HepG2 (cell line): ENCODE results near the gene INPP4B. TPM values are rescaled to one million over a fixed set of nuclear protein-coding genes. Genes with fewer than 3 reads are reported as not detected.

Experiments
- ATAC-seq: fragments of 200-7000 bp; cut with Tn5 transposase; 3 replicates; pipeline ENCODE4 v1.9.1; 2020; ENCODE audit warnings: mild to moderate bottlenecking, moderate library complexity
- BruUV-seq: library from RNA; stranded (reverse); fragments of 400-500 nt; replicated peaks from 2 replicates; lab custom pipeline; 2021; lab: Mats Ljungman, UMichigan
- CTCF ChIA-PET: fragments of 300-600 bp; formaldehyde crosslinking; extraction: SDS; loops from one replicate; lab custom pipeline; 2021; ENCODE audit warnings: low total read pairs, inconsistent platforms, low intra/inter-chr PET ratio; lab: Yijun Ruan, JAX
- POLR2A ChIA-PET: fragments of 350-600 bp; sonication (Branson Sonifier 250); formaldehyde crosslinking; loops from one replicate; lab custom pipeline; 2020; ENCODE audit warnings: antibody characterized with exemption, inconsistent platforms; lab: Yijun Ruan, JAX
- DNase-seq: peaks from one replicate; pipeline ENCODE4 v3.0.0-alpha.2; 2015; ENCODE audit warnings: low spot score
- FAIRE-seq: peaks from 3 replicates; lab custom pipeline; 2011; peaks lifted over from hg19 to GRCh38; lab: Jason Lieb, UNC
- H2AFZ ChIP-seq: one replicate; pipeline ENCODE4 v1.6.1; 2011; ENCODE audit warnings: low read length, inconsistent platforms
- H3K27ac ChIP-seq: fragments of 300-600 bp; 3 replicates; pipeline ENCODE4 v1.8.0; 2011; ENCODE audit warnings: mixed run types, mild to moderate bottlenecking, mixed read lengths, low read length, inconsistent platforms; ENCODE audit not compliant: insufficient read depth; ENCODE audit errors: extremely low read length
- H3K27me3 ChIP-seq, 2 experiments: fragments of 200-600 bp in 1 of 2; 2 replicates in 1 of 2; 3 replicates in 1 of 2; pipeline versions ENCODE4 v1.6.0 to v1.8.0; 2011; ENCODE audit warnings: low read length in 2 of 2, mild to moderate bottlenecking in 2 of 2, moderate library complexity in 2 of 2, inconsistent platforms in 1 of 2; ENCODE audit not compliant: insufficient read depth in 2 of 2, control insufficient read depth in 1 of 2
- H3K36me3 ChIP-seq, 2 experiments: fragments of 200-600 bp in 1 of 2; replicated peaks in 1 of 2; 2 replicates in 1 of 2; 3 replicates in 1 of 2; pipeline versions ENCODE4 v1.5.1 to v1.8.0; 2011; ENCODE audit warnings: low read length in 2 of 2, inconsistent platforms in 1 of 2; ENCODE audit not compliant: insufficient read depth in 2 of 2, control insufficient read depth in 1 of 2
- H3K4me1 ChIP-seq: 2 replicates; pipeline ENCODE4 v1.5.1; 2012; ENCODE audit warnings: low read length, inconsistent platforms; ENCODE audit not compliant: insufficient read depth
- H3K4me2 ChIP-seq: 2 replicates; pipeline ENCODE4 v1.6.0; 2011; ENCODE audit warnings: low read depth, low read length, inconsistent platforms
- H3K4me3 ChIP-seq, 3 experiments: fragments of 200-600 bp in 1 of 3; sonication (generic), shearing (Covaris generic) in 1 of 3; replicated peaks in 1 of 3; 2 replicates each; pipeline ENCODE4 v1.5.1; 2011 to 2016; ENCODE audit warnings: low read length in 3 of 3, inconsistent platforms in 2 of 3, low read depth in 2 of 3, mild to moderate bottlenecking in 2 of 3, control low read depth in 1 of 3, mixed read lengths in 1 of 3; ENCODE audit not compliant: insufficient read depth in 1 of 3
- H3K79me2 ChIP-seq: one replicate; pipeline ENCODE4 v1.6.1; 2011; ENCODE audit warnings: low read length, inconsistent platforms; ENCODE audit not compliant: insufficient read depth
- H3K9ac ChIP-seq: 2 replicates; pipeline ENCODE4 v1.6.0; 2011; ENCODE audit warnings: mild to moderate bottlenecking, low read depth, low read length, inconsistent platforms; ENCODE audit not compliant: insufficient read depth
- H3K9me3 ChIP-seq: 2 replicates; pipeline ENCODE4 v1.5.1; 2012; ENCODE audit warnings: mild to moderate bottlenecking, low read length
- H4K20me1 ChIP-seq: 2 replicates; pipeline ENCODE4 v1.6.0; 2011; ENCODE audit warnings: inconsistent platforms, mild to moderate bottlenecking, low read length, moderate library complexity; ENCODE audit not compliant: insufficient read depth
- BHLHE40 ChIP-seq: IDR thresholded peaks from 2 replicates; pipeline ENCODE4 v1.6.1; 2011; ENCODE audit warnings: low read length, improper control_type of control experiment
- IRF2 ChIP-seq: IDR thresholded peaks from 2 replicates; pipeline ENCODE4 v1.6.1; 2018; ENCODE audit warnings: missing genetic modification reagents, missing compliant biosample characterization
- KDM4B ChIP-seq: sonication (generic); formaldehyde crosslinking; IDR thresholded peaks from 2 replicates; pipeline ENCODE4 v1.4.0; 2020; ENCODE audit warnings: missing genetic modification reagents
- MEF2D ChIP-seq: sonication (generic); formaldehyde crosslinking; IDR thresholded peaks from 2 replicates; pipeline ENCODE4 v1.5.1; 2020; ENCODE audit warnings: mild to moderate bottlenecking, missing genetic modification reagents
- NCOR1 ChIP-seq: fragments of 200-600 bp; sonication (generic); IDR thresholded peaks from 2 replicates; pipeline ENCODE4 v1.7.0; 2017; ENCODE audit warnings: antibody characterized with exemption, low read length, borderline replicate concordance
- PRMT3 ChIP-seq: sonication (generic); formaldehyde crosslinking; IDR thresholded peaks from 2 replicates; pipeline ENCODE4 v1.8.1; 2022; ENCODE audit warnings: low read depth, mild to moderate bottlenecking, moderate library complexity, missing genetic modification reagents, borderline replicate concordance
- SIX1 ChIP-seq: sonication (generic); formaldehyde crosslinking; IDR thresholded peaks from 2 replicates; pipeline ENCODE4 v1.4.0; 2020; ENCODE audit warnings: missing genetic modification reagents, borderline replicate concordance
- TBP ChIP-seq: sonication (generic); formaldehyde crosslinking; IDR thresholded peaks from 2 replicates; pipeline ENCODE4 v1.5.0; 2020; ENCODE audit warnings: missing genetic modification reagents
- ZNF207 ChIP-seq: fragments of 450-650 bp; IDR thresholded peaks from 2 replicates; pipeline ENCODE4 v1.6.1; 2016; ENCODE audit warnings: antibody characterized with exemption, borderline replicate concordance
- ZNF510 ChIP-seq: sonication (generic); formaldehyde crosslinking; IDR thresholded peaks from 2 replicates; pipeline ENCODE4 v1.4.0; 2020; ENCODE audit warnings: low read depth, mild to moderate bottlenecking, missing genetic modification reagents
- WGBS: methylation state at CpG from one replicate; pipeline ENCODE4 v1.1.6; 2017; ENCODE audit warnings: low lambda C conversion rate; 5-methylcytosine and 5-hydroxymethylcytosine counted together
- in situ Hi-C: cut with HindIII; loops from 2 replicates; pipeline ENCODE4 v1.10.0; 2017; ENCODE audit warnings: low pct_unique_long_range_greater_than_20kb; ENCODE audit not compliant: extremely low pct_ligation_motif_present
- intact Hi-C: fragments of 100-400 bp; cut with micrococcal nuclease; formaldehyde crosslinking; loops from one replicate; pipeline ENCODE4 v1.10.0; 2022; ENCODE audit not compliant: unreplicated experiment
- polyA plus RNA-seq, 8 experiments: library from polyadenylated mRNA; depleted of rRNA in 3 of 8; stranded (reverse) in 7 of 8; unstranded in 1 of 8; fragments of >200 nt; fragmentation: Illumina TruSeq in 4 of 8; extraction: Trizol in 4 of 8; gene quantifications; 2 replicates each; pipeline versions ENCODE4 v1.2.1 to v1.2.3, GENCODE V29; 2011 to 2016; ENCODE audit warnings: low read depth in 4 of 8, missing spikeins in 1 of 8, mixed read lengths in 1 of 8; ENCODE audit not compliant: insufficient read depth in 1 of 8
- total RNA-seq, 5 experiments: library from RNA; depleted of rRNA; stranded (reverse); fragments of >200 nt; fragmentation: Illumina TruSeq; extraction: Trizol; gene quantifications; 2 replicates each; pipeline ENCODE4 v1.2.3, GENCODE V29; 2016; ENCODE audit warnings: low read depth in 1 of 5
- TF ChIP-seq, protein P1 (sequence below): IDR thresholded peaks from 2 replicates; pipeline ENCODE4 v1.6.1; 2016
- TF ChIP-seq, protein P2 (sequence below): fragments of 450-650 bp; IDR thresholded peaks from 2 replicates; pipeline ENCODE4 v1.6.1; 2016
- TF ChIP-seq, protein P3 (sequence below): sonication (generic); formaldehyde crosslinking; IDR thresholded peaks from 2 replicates; pipeline ENCODE4 v1.4.0; 2020; ENCODE audit warnings: missing genetic modification reagents
- TF ChIP-seq, protein P4 (sequence below): sonication (generic); formaldehyde crosslinking; conservative IDR thresholded peaks from 2 replicates; pipeline ENCODE4 v1.4.0; 2020; ENCODE audit warnings: missing genetic modification reagents

The INPP4B gene
- total and polyA plus RNA-seq, 2 of the 13 experiments (the other 11 are each of a cell fraction or from before 2014, with no cell fraction given): not detected

DNA sequence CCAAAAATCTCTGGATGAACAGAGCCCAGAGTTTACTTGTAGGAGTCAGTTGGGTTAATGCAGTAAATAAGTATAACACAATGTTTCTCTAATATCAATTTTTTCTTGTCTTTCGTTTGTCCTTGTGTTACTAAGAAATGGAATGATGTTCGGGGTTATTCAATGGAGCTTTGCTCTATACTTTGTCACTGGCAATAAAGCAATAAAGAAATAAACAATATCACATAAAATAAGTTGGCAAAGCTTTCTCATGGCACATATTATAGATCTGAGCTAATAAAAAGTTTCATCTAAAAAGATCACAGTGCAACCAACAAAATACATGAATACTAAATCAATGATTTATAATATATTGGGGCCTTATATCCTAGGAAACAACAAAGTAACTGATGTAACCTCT is 32.7 kb downstream of the INPP4B start:
- no peak overlapping the region for H3K27ac ChIP-seq
- in situ Hi-C loops: no loop called here
- FAIRE-seq: no peak
- no peak overlapping the region for H3K9ac ChIP-seq
- H3K9me3 ChIP-seq: no peaks in the 10 kb centered on the region
- H3K36me3 ChIP-seq: no peaks in the 10 kb centered on the region
- CTCF ChIA-PET: no interaction called here
- H3K4me3 ChIP-seq: no peak overlapping the region
- TF ChIP-seq TBP (CRISPR knock-in tag): no peak
- intact Hi-C loops: no loop called here
- POLR2A ChIA-PET: no interaction called here
- H3K79me2 ChIP-seq: no peaks in the 10 kb centered on the region
- no TSS peak for BruUV-seq
- 0% methylated on average over 2 of the region's 2 CpGs for WGBS
- no peaks in the 10 kb centered on the region for H4K20me1 ChIP-seq
- no peaks in the 10 kb centered on the region for H3K4me1 ChIP-seq
- ATAC-seq: no peak
- H2AFZ ChIP-seq: no peak overlapping the region
- DNase-seq: no peak
- H3K4me2 ChIP-seq: no peak overlapping the region
- no peaks in the 10 kb centered on the region for H3K27me3 ChIP-seq

DNA sequence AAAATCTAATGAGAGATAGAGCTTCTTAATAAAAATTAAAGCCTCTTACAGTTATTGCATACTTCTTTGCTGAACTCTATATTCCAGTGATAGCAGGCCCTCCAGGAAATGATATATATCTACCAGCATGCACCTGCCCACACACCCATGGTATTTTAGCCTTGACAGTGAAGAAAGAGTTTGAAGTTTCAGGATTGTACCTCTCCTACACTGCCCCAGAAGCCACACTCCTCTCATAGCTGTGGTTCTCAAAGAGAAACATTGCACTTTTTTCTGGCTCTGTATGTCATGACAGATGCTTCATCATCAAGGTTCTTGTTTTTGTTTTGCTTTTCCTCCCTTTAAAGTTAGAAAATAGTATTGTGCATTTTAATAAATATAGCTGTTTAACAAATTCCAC is 34.0 kb downstream of the INPP4B start:
- H3K36me3 ChIP-seq: no peaks in the 10 kb centered on the region
- H3K27ac ChIP-seq: no peak overlapping the region
- in situ Hi-C loops (no loop called here), intact Hi-C loops (no loop called here)
- no peaks in the 10 kb centered on the region for H4K20me1 ChIP-seq
- no peaks in the 10 kb centered on the region for H3K4me1 ChIP-seq
- no peak overlapping the region for H3K9ac ChIP-seq
- no peak for TF ChIP-seq BHLHE40
- TF ChIP-seq, protein P1, sequence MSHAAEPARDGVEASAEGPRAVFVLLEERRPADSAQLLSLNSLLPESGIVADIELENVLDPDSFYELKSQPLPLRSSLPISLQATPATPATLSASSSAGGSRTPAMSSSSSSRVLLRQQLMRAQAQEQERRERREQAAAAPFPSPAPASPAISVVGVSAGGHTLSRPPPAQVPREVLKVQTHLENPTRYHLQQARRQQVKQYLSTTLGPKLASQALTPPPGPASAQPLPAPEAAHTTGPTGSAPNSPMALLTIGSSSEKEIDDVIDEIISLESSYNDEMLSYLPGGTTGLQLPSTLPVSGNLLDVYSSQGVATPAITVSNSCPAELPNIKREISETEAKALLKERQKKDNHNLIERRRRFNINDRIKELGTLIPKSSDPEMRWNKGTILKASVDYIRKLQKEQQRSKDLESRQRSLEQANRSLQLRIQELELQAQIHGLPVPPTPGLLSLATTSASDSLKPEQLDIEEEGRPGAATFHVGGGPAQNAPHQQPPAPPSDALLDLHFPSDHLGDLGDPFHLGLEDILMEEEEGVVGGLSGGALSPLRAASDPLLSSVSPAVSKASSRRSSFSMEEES (CRISPR knock-in tag): no peak
- no peak for TF ChIP-seq IRF2 (CRISPR knock-in tag)
- TF ChIP-seq NCOR1: no peak
- TF ChIP-seq, protein P2, sequence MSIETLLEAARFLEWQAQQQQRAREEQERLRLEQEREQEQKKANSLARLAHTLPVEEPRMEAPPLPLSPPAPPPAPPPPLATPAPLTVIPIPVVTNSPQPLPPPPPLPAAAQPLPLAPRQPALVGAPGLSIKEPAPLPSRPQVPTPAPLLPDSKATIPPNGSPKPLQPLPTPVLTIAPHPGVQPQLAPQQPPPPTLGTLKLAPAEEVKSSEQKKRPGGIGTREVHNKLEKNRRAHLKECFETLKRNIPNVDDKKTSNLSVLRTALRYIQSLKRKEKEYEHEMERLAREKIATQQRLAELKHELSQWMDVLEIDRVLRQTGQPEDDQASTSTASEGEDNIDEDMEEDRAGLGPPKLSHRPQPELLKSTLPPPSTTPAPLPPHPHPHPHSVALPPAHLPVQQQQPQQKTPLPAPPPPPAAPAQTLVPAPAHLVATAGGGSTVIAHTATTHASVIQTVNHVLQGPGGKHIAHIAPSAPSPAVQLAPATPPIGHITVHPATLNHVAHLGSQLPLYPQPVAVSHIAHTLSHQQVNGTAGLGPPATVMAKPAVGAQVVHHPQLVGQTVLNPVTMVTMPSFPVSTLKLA: no peak
- no peak for TF ChIP-seq ZNF510
- TF ChIP-seq, protein P3, sequence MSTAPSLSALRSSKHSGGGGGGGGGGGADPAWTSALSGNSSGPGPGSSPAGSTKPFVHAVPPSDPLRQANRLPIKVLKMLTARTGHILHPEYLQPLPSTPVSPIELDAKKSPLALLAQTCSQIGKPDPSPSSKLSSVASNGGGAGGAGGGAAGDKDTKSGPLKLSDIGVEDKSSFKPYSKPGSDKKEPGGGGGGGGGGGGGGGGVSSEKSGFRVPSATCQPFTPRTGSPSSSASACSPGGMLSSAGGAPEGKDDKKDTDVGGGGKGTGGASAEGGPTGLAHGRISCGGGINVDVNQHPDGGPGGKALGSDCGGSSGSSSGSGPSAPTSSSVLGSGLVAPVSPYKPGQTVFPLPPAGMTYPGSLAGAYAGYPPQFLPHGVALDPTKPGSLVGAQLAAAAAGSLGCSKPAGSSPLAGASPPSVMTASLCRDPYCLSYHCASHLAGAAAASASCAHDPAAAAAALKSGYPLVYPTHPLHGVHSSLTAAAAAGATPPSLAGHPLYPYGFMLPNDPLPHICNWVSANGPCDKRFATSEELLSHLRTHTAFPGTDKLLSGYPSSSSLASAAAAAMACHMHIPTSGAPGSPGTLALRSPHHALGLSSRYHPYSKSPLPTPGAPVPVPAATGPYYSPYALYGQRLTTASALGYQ: no peak
- TF ChIP-seq SIX1 (CRISPR knock-in tag): no peak
- no peak for TF ChIP-seq PRMT3 (CRISPR knock-in tag)
- no peak for TF ChIP-seq MEF2D
- TF ChIP-seq, protein P4, sequence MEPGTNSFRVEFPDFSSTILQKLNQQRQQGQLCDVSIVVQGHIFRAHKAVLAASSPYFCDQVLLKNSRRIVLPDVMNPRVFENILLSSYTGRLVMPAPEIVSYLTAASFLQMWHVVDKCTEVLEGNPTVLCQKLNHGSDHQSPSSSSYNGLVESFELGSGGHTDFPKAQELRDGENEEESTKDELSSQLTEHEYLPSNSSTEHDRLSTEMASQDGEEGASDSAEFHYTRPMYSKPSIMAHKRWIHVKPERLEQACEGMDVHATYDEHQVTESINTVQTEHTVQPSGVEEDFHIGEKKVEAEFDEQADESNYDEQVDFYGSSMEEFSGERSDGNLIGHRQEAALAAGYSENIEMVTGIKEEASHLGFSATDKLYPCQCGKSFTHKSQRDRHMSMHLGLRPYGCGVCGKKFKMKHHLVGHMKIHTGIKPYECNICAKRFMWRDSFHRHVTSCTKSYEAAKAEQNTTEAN: no peak
- no peak for TF ChIP-seq ZNF207
- no peak for TF ChIP-seq KDM4B (CRISPR knock-in tag)
- CTCF ChIA-PET: no interaction called here
- no peaks in the 10 kb centered on the region for H3K27me3 ChIP-seq
- POLR2A ChIA-PET: no interaction called here
- FAIRE-seq (no peak), ATAC-seq (no peak), DNase-seq (no peak)
- H3K4me3 ChIP-seq: no peak overlapping the region
- no peaks in the 10 kb centered on the region for H3K9me3 ChIP-seq
- H3K79me2 ChIP-seq: no peaks in the 10 kb centered on the region
- BruUV-seq: no TSS peak
- no peak overlapping the region for H3K4me2 ChIP-seq
- H2AFZ ChIP-seq: no peak overlapping the region
